Thoracic aorta (tissue), 2 donors: ENCODE measurements around the gene NDFIP1. TPM values are rescaled to one million over a fixed set of nuclear protein-coding genes. Genes with fewer than 3 reads are reported as not detected.
A peak's percentile ranks its signal among the peaks of the same experiment; 100 is the strongest.

Source experiments
- ATAC-seq: fragments of 150-250 bp; one replicate; pipeline ENCODE4 v1.8.0; 2017; ENCODE audit warnings: low read depth; ENCODE audit not compliant: insufficient number of reproducible peaks, low FRiP score
- DNase-seq: peaks from one replicate; pipeline ENCODE4 v3.0.0-alpha.2; 2020; ENCODE audit warnings: low spot score
- H3K27ac ChIP-seq, 2 donors: fragments of 200-600 bp; sonication (generic); 1 replicate in 1 of 2; 2 replicates in 1 of 2; pipeline ENCODE4 v1.5.1; 2016; ENCODE audit warnings: mild to moderate bottlenecking in 2 of 2, moderate library complexity in 2 of 2
- H3K27me3 ChIP-seq: fragments of 200-600 bp; sonication (generic); replicated peaks from 2 replicates; pipeline ENCODE4 v1.6.0; 2016; ENCODE audit warnings: mild to moderate bottlenecking; ENCODE audit not compliant: insufficient read depth
- H3K36me3 ChIP-seq: fragments of 200-600 bp; sonication (generic); one replicate; pipeline ENCODE4 v1.5.1; 2016
- H3K4me1 ChIP-seq, 2 donors: fragments of 200-600 bp; sonication (generic); 1 replicate in 1 of 2; 2 replicates in 1 of 2; pipeline versions ENCODE4 v1.5.1 to v1.6.0; 2016; ENCODE audit warnings: low read depth in 2 of 2, mild to moderate bottlenecking in 1 of 2; ENCODE audit not compliant: control insufficient read depth in 1 of 2
- H3K4me3 ChIP-seq: fragments of 200-600 bp; sonication (generic); 2 replicates; pipeline ENCODE4 v1.5.1; 2016; ENCODE audit warnings: mild to moderate bottlenecking
- H3K9me3 ChIP-seq: fragments of 200-600 bp; sonication (generic); 2 replicates; pipeline ENCODE4 v1.5.1; 2016
- total RNA-seq, 2 donors: library from RNA; depleted of rRNA; stranded (reverse); fragments of >200 nt; gene quantifications; one replicate each; pipeline versions ENCODE4 v1.1.0 to v1.2.3, GENCODE V29; 2016
- TF ChIP-seq, protein P1 (sequence below): fragments of 200-600 bp; sonication (generic); IDR thresholded peaks from one replicate; pipeline ENCODE4 v1.5.1; 2019; ENCODE audit warnings: antibody characterized with exemption

Gene NDFIP1
- total RNA-seq, 2 donors from 2014 or later, result 102 to 134 TPM

DNA sequence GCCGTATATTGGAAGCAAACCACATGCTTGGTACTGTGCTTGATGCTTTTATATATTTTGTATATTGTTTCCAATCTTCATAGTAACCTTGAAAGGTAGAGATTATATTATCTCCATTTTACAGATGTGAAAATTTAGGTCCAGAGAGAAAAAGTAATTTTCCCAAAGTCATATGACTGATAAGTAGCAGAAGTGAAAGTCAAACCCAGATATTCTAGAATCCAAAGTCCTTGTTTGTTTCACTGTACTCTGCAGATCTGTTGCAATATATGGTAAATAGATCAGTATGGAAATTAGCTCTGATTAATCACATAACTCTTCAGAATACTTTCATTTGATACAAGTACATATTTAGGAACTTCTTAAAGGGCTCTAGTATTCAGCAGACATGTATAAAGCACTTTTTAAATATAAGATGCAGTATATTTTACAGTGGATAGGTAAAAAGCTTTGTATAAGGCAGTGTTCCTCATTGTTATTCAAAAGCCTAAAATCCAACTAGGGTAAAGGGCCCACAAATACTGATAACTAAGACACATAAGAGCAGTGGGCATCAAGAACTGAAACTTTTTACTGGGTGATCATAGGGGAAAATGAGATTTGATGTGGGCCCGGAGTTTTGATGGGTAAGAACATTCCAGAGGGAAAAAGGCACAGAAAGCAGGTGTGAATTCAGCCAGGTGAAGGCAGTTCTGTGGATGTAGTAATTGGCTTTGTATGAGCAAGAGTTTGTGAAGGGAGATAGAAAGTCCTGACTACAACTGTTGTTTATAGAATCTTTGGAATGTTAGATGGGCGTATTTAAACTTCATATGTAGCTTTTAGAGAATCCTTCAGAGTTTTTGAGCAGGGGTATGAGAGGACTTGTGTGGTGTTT is 25.0 kb downstream of the NDFIP1 start:
- H3K27ac ChIP-seq, result no peak overlapping the region
- peaks cover 16% of the 10 kb centered on the region for H3K36me3 ChIP-seq
- H3K4me3 ChIP-seq, result no peak overlapping the region
- no peaks in the 10 kb centered on the region for H3K27me3 ChIP-seq
- H3K4me1 ChIP-seq, result peaks cover 10 to 13% of the 10 kb centered on the region in 2 donors
- TF ChIP-seq, protein P1, sequence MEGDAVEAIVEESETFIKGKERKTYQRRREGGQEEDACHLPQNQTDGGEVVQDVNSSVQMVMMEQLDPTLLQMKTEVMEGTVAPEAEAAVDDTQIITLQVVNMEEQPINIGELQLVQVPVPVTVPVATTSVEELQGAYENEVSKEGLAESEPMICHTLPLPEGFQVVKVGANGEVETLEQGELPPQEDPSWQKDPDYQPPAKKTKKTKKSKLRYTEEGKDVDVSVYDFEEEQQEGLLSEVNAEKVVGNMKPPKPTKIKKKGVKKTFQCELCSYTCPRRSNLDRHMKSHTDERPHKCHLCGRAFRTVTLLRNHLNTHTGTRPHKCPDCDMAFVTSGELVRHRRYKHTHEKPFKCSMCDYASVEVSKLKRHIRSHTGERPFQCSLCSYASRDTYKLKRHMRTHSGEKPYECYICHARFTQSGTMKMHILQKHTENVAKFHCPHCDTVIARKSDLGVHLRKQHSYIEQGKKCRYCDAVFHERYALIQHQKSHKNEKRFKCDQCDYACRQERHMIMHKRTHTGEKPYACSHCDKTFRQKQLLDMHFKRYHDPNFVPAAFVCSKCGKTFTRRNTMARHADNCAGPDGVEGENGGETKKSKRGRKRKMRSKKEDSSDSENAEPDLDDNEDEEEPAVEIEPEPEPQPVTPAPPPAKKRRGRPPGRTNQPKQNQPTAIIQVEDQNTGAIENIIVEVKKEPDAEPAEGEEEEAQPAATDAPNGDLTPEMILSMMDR, result no peak
- no peaks in the 10 kb centered on the region for H3K9me3 ChIP-seq
- no peak for DNase-seq
- no peak for ATAC-seq

DNA sequence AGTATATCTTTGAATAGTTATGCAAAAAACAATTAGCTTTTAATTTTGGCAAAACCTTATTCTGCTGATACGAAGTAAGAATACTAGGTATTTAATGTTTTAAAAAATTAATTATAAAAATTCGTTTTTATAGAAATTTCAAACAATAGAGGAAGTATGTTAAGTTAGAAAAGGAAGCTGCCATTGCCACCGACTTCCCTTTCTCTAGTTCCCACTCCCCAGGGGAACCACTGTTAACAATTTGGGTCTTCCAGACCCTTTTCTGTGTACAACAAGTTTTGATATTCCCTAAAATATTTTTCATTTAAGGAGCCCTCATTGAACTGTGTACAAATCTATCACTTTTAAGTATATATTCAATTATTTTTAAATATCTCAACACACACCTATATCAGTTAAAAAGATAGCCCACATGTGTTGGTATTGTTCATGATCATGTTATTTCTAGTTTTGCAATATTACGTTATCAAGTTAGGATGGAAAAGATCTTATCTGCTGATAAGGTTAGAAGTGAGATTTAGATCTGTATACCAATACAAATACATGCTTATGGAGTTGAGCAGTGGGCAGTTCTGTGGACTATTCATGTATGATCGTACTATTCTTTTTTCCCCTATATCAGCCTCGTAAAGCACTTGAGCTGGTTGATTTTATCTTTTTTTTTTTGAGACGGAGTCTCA is 25.9 kb downstream of the NDFIP1 start:
- Histone ChIP-seq H3K36me3 (peaks cover 18% of the 10 kb centered on the region), H3K27ac (no peak overlapping the region), H3K9me3 (no peaks in the 10 kb centered on the region), H3K27me3 (no peaks in the 10 kb centered on the region), H3K4me1 (peaks cover 2 to 4% of the 10 kb centered on the region in 2 donors), H3K4me3 (no peak overlapping the region)
- DNase-seq, result no peak
- ATAC-seq, result no peak
- TF ChIP-seq, protein P1, result no peak

DNA sequence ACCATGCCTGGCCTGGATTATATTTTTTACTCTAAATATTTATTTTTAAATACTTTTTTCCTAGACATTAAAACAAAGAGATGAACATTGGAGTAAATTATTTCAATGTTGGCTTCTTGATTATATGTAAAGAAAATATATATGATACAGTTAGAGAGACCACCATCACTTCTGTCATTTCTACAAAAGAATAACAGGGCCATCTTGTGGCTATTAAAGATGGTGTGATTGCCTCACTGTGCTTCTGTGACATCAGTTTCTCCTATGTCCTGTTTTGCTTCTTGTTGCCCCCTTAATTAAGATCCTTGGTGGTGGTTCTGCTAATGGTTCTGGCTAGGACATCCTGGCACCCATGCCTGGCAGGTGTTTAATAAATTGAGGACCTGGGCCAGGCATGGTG is 32.9 kb downstream of the NDFIP1 start:
- DNase-seq, result no peak
- no peak for ATAC-seq
- TF ChIP-seq, protein P1, result no peak
- Histone ChIP-seq H3K4me3 (no peak overlapping the region), H3K4me1 (no peaks in the 10 kb centered on the region), H3K27me3 (no peaks in the 10 kb centered on the region), H3K36me3 (peaks cover 36% of the 10 kb centered on the region), H3K9me3 (no peaks in the 10 kb centered on the region), H3K27ac (no peak overlapping the region)

DNA sequence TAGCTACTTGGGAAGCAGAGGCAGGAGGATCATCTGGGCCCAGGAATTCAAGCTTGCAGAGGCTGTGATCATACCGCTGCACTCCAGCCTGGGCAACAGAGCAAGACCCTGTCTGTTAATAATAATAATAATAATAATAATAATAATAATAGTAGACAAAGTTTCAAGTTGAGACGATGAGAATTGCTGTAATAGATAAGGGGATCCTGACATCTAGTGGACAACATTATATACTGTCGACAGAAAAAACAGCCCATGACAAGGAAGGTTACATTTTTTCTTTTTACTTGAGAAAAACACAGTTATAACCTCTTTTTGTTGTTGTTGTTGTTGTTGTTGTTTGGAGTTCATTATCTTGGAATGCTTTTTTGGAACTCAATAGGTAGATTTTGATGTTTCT is 35.3 kb downstream of the NDFIP1 start:
- ATAC-seq, result no peak
- H3K4me3 ChIP-seq, result no peak overlapping the region
- H3K4me1 ChIP-seq, result no peaks in the 10 kb centered on the region
- no peak overlapping the region for H3K27ac ChIP-seq
- H3K36me3 ChIP-seq, result peaks cover 44% of the 10 kb centered on the region
- DNase-seq, result no peak
- TF ChIP-seq, protein P1, result peak; percentile 53
- H3K9me3 ChIP-seq, result no peaks in the 10 kb centered on the region
- H3K27me3 ChIP-seq, result no peaks in the 10 kb centered on the region

DNA sequence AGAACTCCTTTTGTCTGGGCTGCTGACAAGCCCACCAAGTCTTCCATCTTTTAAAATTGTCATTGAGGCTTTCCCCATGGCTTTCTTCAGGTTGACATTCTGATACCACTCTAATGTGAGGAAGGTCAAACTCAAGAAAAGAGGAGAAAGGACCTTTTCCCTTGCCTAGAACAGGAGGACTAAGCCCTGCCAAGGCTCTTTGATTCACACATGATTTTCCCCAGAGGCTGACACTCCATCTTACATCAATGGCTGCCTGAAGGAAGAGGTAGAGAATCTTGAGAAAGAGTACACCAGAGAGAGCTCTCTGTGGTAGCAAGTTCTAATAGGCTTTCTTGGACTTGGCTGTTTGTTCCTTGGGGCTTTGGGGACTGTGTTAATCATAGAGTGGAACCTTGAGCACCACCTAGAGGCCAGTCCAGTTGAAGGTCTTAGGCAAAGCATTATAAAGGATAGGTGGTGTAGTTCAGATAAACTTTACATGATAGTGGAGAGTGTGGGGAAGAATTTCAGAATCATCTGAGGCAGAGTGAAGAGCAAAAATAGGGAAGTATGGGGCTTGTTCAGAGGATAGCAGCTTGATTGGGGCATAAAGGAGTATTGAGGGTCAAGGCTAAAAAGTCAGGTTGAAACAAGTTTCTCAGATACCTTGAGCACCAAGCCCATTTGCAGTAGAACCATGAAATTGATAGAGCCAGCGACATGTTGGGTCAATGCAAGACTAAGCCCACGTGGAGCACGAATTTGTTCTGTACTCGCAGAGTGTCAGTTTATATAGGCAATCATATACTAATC is 36.7 kb downstream of the NDFIP1 start:
- Histone ChIP-seq H3K27me3 (no peaks in the 10 kb centered on the region), H3K9me3 (no peaks in the 10 kb centered on the region), H3K4me1 (no peaks in the 10 kb centered on the region), H3K36me3 (peaks cover 37% of the 10 kb centered on the region), H3K27ac (no peak overlapping the region), H3K4me3 (no peak overlapping the region)
- ATAC-seq (peak; percentile 82), DNase-seq (peak; percentile 28)
- TF ChIP-seq, protein P1, result peak; percentile 65
